ENCODE data around the gene NRXN3.

NRXN3 gene

GRCh38 chr14:79613625-79614024 is 1443.5 kb downstream of the NRXN3 start:
- TF ChIP-seq CTCF (IDR thresholded peaks at IDR 0.05; ENCODE audit: low read depth, low read length, missing control alignments): no peak
- no peak overlapping the region for H3K4me3 ChIP-seq (ENCODE audit: low read depth, low read length)
- no peak for DNase-seq (ENCODE audit: low read depth)

GRCh38 chr14:79614448-79614847 is 1444.3 kb downstream of the NRXN3 start:
- no peak for TF ChIP-seq CTCF (IDR thresholded peaks at IDR 0.05; ENCODE audit: low read depth, low read length, missing control alignments)
- no peak for DNase-seq (ENCODE audit: low read depth)
- H3K4me3 ChIP-seq (ENCODE audit: low read depth, low read length): no peak overlapping the region

- H3K4me3 ChIP-seq (ENCODE audit: low read depth, low read length): no peak overlapping the region
- TF ChIP-seq CTCF (IDR thresholded peaks at IDR 0.05; ENCODE audit: low read depth, low read length, missing control alignments): no peak
- DNase-seq (ENCODE audit: low read depth): no peak
Observed at GRCh38 chr14:79627058-79627457, 1456.9 kb downstream of the NRXN3 start.

GRCh38 chr14:79629411-79630287 is 1459.5 kb downstream of the NRXN3 start:
- no peak for DNase-seq (ENCODE audit: low read depth)
- no peak overlapping the region for H3K4me3 ChIP-seq (ENCODE audit: low read depth, low read length)
- TF ChIP-seq CTCF (IDR thresholded peaks at IDR 0.05; ENCODE audit: low read depth, low read length, missing control alignments): no peak

- no peak for TF ChIP-seq CTCF (IDR thresholded peaks at IDR 0.05; ENCODE audit: low read depth, low read length, missing control alignments)
- no peak for DNase-seq (ENCODE audit: low read depth)
- H3K4me3 ChIP-seq (ENCODE audit: low read depth, low read length): no peak overlapping the region
Observed at GRCh38 chr14:79630288-79630960, 1460.3 kb downstream of the NRXN3 start.

GRCh38 chr14:79631276-79631675 is 1461.1 kb downstream of the NRXN3 start:
- no peak for TF ChIP-seq CTCF (IDR thresholded peaks at IDR 0.05; ENCODE audit: low read depth, low read length, missing control alignments)
- no peak for DNase-seq (ENCODE audit: low read depth)
- H3K4me3 ChIP-seq (ENCODE audit: low read depth, low read length): no peak overlapping the region
